ENCODE results near the gene CROCC2. TPM values are rescaled to one million over a fixed set of nuclear protein-coding genes. Genes with fewer than 3 reads are reported as not detected.

CROCC2 gene
- total RNA-seq, 1 experiment from 2014 or later: not detected

GRCh38 chr2:240933966-240934700 lies 28.0 kb downstream of the CROCC2 start:
- no peak for DNase-seq (ENCODE audit: low spot score)

GRCh38 chr2:240934701-240935102 lies 28.6 kb downstream of the CROCC2 start:
- DNase-seq (ENCODE audit: low spot score): no peak

- DNase-seq (ENCODE audit: low spot score): no peak
These were observed 29.2 kb downstream of the CROCC2 start for GRCh38 chr2:240935103-240935876.

GRCh38 chr2:240936106-240936505 lies 30.0 kb downstream of the CROCC2 start:
- DNase-seq (ENCODE audit: low spot score): no peak

- DNase-seq (ENCODE audit: low spot score): no peak
These were observed 39.9 kb downstream of the CROCC2 start for GRCh38 chr2:240946046-240946445.

GRCh38 chr2:240946654-240947053 lies 40.5 kb downstream of the CROCC2 start:
- no peak for DNase-seq (ENCODE audit: low spot score)

- DNase-seq (ENCODE audit: low spot score): no peak
These were observed 41.0 kb downstream of the CROCC2 start for GRCh38 chr2:240947176-240947575.

- no peak for DNase-seq (ENCODE audit: low spot score)
These were observed 41.5 kb downstream of the CROCC2 start for GRCh38 chr2:240947607-240948006.

- DNase-seq (ENCODE audit: low spot score): no peak
These were observed 42.0 kb downstream of the CROCC2 start for GRCh38 chr2:240948086-240948485.

- no peak for DNase-seq (ENCODE audit: low spot score)
These were observed 43.0 kb downstream of the CROCC2 start for GRCh38 chr2:240948905-240949790.

- no peak for DNase-seq (ENCODE audit: low spot score)
These were observed 43.9 kb downstream of the CROCC2 start for GRCh38 chr2:240949791-240950705.

GRCh38 chr2:240951045-240951594 lies 45.0 kb downstream of the CROCC2 start:
- no peak for DNase-seq (ENCODE audit: low spot score)

GRCh38 chr2:240952496-240953246 lies 46.5 kb downstream of the CROCC2 start:
- DNase-seq (ENCODE audit: low spot score): no peak

- DNase-seq (ENCODE audit: low spot score): no peak
These were observed 47.6 kb downstream of the CROCC2 start for GRCh38 chr2:240953426-240954410.

- no peak for DNase-seq (ENCODE audit: low spot score)
These were observed 48.5 kb downstream of the CROCC2 start for GRCh38 chr2:240954436-240955305.

- DNase-seq (ENCODE audit: low spot score): no peak
These were observed 49.4 kb downstream of the CROCC2 start for GRCh38 chr2:240955306-240956170.
